ENCODE results near the gene FBN3.
"Not testable (repeated sequence)": the region's sequence is repeated elsewhere in the genome, so short reads cannot be mapped to it uniquely, and the experiment has no call there.

GRCh38 chr19:8159322-8159721 is 9.9 kb upstream of the FBN3 start:
- not testable (repeated sequence) for TF ChIP-seq EZH2 (IDR thresholded peaks at IDR 0.05; ENCODE audit: borderline replicate concordance, insufficient read depth, low read depth, low read length, poor library complexity, severe bottlenecking); CTCF (IDR thresholded peaks at IDR 0.05)

All from B cell (primary cell).